TTC549 (cell line): Measurements from ENCODE around the gene RELL2.
"Not testable (repeated sequence)": the region's sequence is repeated elsewhere in the genome, so short reads cannot be mapped to it uniquely, and the experiment has no call there.

Experiments used
- FAIRE-seq: peaks from 2 replicates; lab custom pipeline; 2012; peaks lifted over from hg19 to GRCh38; lab: Jason Lieb, UNC

The RELL2 gene

GRCh38 chr5:141636413-141637122 lies at the start of gene RELL2, which contains the start of gene HDAC3:
RELL2 (plus strand) TSS chr5:141636997; CDS start chr5:141638226, 1,229 bp downstream.
HDAC3 (minus strand) TSS chr5:141636849; CDS start chr5:141636790, 59 bp downstream.
- FAIRE-seq, result no peak

GRCh38 chr5:141590127-141590526 lies 46.7 kb upstream of the RELL2 start:
- no peak for FAIRE-seq

DNA sequence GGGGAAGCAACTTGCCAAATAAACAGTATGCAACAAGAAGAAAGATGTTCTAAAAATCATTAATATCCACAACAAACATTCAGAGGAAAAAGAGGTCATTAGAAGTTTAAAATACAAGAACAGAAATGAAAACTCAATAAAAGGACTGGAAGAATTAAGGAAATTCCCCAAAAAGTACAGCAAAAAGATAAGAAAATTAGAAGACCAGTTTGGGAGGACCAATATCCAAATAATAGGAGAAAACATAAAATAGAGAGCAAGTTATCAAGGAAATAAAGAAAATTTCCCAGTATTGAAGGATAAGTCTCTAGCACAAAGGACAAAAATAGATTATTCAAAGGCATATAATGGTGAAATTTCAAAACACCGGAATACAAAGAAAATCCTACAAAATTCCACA lies 39.9 kb upstream of the RELL2 start:
- no peak for FAIRE-seq

- FAIRE-seq, result no peak
Observed at GRCh38 chr5:141597394-141597793, 39.4 kb upstream of the RELL2 start.

DNA sequence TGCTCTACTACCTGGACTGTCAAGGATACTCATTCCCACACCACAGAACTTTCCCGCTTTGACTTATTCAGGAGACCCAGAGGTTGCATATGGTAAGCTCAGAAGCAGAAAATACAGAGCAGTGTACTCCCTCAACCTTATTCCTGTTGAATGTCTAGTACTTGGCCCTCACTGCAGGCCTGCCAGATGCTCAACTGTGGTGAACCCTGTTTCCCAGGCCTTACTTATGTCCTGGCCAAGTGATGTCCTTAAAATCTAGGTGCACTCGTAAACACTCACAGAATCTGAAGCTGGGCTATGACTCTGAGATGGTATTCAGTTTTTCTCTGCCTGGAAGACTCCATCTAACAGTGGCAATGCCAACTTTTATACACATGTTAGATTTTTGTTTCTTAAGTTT lies 39.0 kb upstream of the RELL2 start:
- FAIRE-seq, result no peak

DNA sequence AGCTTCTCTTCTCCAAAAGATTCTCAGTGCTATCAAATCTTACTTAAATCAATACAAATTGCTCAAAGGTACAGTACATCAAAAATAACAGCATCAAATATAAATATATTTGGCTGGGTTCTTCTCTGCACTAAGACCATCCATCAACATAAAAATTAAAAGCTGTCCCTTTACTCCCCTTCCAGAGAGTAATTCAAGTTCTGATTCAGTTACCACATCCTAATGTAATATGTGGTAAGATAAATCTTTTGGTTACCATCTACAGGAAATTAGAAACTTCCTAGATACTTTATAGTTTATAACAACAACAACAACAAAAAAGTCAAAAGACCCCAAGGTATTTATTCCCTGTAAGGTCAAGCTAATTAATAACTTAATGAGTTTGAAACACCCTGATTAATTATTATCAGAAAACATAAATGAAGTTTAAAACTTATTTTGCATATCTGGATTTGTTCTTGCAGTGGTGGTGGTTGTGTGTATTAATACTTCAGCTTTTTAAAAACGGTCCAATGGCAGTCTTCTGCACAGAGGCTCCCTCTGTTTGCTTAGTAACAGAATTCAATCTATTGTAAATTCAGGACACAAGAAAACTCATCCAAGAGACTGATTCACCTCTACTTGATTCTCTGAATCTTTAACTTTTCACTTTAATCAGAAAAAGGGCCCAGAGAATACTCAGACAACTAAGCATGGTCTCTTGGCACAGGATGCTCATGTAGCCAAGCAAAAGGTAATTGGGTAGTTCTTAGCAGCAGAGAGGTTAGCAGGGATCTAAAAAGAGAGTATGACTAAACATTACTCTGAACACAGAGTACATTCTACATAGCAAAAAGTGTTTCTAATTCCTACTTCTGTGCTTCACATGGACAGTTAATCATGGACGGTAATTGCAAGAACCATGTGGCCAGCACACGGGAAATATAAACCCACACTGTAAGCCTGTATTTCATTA lies 38.1 kb upstream of the RELL2 start:
- FAIRE-seq, result no peak

DNA sequence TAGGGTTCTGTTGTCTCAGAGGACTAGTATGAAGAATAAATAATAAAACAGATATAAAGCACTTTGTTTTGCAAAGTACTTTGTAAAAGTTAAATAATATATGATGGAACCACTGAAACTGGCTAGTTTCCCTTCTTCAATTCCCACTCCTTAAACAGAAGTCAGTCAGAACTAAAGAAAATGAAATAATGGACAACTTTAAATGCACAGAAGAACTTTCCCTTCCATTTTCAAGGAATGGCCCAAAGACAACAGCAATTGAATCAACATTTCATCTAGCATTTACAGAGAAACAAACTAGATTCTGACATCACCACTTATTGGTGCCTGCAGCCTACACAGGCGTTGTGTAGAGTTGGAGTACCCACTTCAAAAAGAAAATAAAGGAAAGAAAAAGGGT lies 34.2 kb upstream of the RELL2 start:
- FAIRE-seq, result no peak

- FAIRE-seq, result no peak
Observed at GRCh38 chr5:141603923-141604717, 32.7 kb upstream of the RELL2 start.

DNA sequence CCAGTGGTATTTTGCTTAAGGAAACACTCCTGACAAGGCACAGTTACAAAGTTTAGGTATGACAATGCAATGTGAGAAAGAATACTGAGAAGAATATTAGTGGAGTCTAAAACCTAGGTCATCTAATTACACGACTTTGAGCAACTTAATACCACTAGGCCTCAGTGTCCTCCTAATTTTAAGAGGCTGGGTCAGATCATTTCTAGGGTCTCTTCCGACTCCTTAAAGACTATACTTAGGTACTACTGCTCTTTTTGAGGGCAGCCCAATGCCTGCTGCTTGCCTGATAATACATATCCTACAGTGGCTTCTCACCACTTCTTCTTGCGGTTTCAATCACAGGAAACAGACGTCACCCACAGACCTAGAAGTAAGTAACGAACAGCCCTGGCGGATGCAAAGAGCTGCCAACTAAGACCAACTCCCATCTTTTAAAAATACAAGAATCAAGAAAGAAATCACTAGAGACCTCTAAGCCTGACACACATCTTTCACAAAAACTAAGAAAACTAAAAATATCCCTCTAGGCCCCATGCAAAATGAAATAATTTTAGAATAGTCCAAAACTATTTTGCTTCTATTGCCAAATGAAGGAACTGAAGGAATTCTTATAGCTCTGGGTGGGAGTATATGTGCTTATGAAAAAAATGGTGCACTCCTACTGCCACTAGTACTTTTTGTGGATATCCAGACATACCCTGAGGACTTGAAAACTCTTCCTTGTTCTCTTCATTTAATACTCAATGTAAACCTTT lies 31.1 kb upstream of the RELL2 start:
- FAIRE-seq, result no peak

- no peak for FAIRE-seq
Observed at GRCh38 chr5:141608046-141608445, 28.8 kb upstream of the RELL2 start.

DNA sequence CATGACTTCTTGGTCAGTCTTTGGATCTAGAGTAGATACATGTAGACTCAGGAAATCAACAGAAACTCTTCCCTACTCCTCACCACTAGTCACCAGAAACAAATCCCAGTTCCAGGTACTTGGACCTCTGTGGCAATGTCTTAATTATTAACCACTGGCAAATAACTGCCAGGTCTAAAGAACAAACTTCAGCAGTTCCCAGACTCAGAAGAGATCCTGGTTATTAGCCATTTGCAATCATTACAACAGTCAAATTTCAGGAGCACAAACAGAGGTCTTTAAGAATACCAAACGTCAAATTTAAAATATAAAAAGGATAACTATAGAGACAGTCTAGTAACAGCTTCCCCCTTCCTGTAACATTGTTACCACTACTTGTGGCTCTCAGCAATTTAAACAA lies 28.2 kb upstream of the RELL2 start:
- FAIRE-seq, result no peak

- no peak for FAIRE-seq
Observed at GRCh38 chr5:141609044-141609443, 27.8 kb upstream of the RELL2 start.

DNA sequence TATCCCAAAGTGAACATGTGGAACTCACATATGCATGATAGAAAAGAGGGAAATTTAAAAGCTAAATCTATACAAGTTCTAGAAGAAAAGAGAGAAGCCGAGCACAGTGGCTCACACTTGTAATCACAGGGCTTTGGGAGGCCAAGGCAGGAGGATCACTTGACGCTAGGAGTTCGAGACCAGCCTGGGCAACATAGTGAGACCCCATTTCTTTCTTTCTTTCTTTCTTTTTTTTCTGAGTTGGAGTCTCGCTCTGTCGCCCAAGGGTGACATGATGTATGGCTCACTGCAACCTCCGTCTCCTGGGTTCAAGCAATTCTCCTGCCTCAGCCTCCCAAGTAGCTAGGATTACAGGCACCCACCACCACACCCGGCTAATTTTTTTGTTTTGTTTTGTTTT lies 26.9 kb upstream of the RELL2 start:
- FAIRE-seq, result not testable (repeated sequence)

- FAIRE-seq, result no peak
Observed at GRCh38 chr5:141611289-141611688, 25.5 kb upstream of the RELL2 start.

DNA sequence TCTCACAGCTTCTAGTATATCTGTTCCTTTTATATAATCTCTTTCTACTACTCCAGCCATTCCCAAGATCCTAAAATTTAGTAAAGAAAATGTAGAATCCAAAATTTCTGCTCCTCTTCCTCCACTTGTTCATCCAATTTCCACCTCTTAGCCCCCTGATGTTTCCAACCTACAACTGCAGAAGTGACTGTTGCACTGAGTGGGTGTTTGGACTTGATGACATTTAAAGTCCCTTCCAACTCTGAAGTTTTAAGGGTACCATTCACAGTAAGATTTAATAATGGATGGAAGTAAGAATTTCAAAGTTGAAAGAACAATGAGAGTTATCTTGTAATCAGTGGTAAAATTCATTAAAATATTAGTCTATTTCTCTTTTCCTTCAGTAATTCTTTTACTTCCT lies 23.5 kb upstream of the RELL2 start:
- no peak for FAIRE-seq

GRCh38 chr5:141615991-141616720 lies 20.6 kb upstream of the RELL2 start:
- no peak for FAIRE-seq

GRCh38 chr5:141617128-141617527 lies 19.7 kb upstream of the RELL2 start:
- FAIRE-seq, result no peak

- FAIRE-seq, result no peak
Observed at GRCh38 chr5:141617682-141618029, 19.1 kb upstream of the RELL2 start.

DNA sequence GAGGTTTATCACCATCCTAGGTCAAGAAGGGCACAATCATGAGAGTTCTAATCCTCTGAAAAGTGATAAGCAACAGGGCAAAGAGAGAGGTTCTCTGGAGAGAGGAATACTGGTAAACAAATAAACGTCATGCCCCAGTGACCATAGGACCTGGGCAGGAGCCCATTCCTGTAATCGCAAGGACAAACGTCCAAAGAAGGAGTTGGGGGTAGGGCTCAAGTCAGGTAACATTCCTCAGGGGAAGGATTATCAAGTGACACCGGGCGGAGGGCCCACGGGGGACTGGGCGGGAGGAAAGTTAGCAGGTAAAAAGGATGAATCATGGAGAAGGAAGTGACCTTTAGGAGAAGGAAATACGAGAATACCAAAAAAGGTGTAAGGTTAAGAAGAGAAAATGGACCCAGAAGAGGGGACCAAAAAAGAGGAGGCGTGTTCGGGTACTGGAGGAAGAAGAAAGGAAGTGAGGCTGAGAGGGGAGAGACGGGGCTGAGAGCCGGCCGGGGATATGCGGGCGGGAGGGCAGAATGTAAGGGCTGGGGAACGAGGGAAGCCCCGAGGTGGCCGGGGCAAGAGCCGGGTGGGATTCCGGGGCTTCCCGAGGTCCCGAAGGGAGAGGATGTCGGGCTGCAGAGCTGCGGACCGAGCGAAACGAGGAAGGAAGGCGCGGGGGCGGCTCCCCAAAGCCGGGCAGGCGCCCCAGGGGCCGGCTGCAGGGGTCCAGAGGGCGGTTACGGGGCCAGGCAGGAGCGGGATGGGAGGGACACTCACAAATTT lies 18.6 kb upstream of the RELL2 start:
- FAIRE-seq, result no peak

- peak; percentile 53 for FAIRE-seq
Observed at GRCh38 chr5:141618804-141619554, 17.8 kb upstream of the RELL2 start, which contains the start of gene DIAPH1. DIAPH1 (minus strand) TSS chr5:141619000; CDS start chr5:141618914, 86 bp downstream.
